GM12891 (cell line): ENCODE data around the gene ZNF425.

ENCODE experiments used
- DNase-seq: peaks from one replicate; pipeline ENCODE4 v3.0.0; 2011; ENCODE audit warnings: low spot score; ENCODE audit not compliant: insufficient read length
- FAIRE-seq: peaks from 2 replicates; lab custom pipeline; 2011; peaks lifted over from hg19 to GRCh38; lab: Jason Lieb, UNC
- PAX5 ChIP-seq: IDR thresholded peaks from 2 replicates; pipeline ENCODE4 v1.6.1; 2011; ENCODE audit warnings: low read length, moderate library complexity, mild to moderate bottlenecking; ENCODE audit not compliant: insufficient read depth, severe bottlenecking
- POLR2A ChIP-seq: IDR thresholded peaks from 2 replicates; pipeline ENCODE4 v1.6.1; 2011; ENCODE audit warnings: low read depth, low read length, control low read depth
- POLR2AphosphoS5 ChIP-seq: IDR thresholded peaks from 2 replicates; pipeline ENCODE4 v1.6.1; 2011; ENCODE audit warnings: low read depth, low read length, control low read depth
- POU2F2 ChIP-seq: IDR thresholded peaks from 2 replicates; pipeline ENCODE4 v1.6.1; 2011; ENCODE audit warnings: low read depth, mild to moderate bottlenecking, control low read depth, low read length, moderate library complexity
- SPI1 ChIP-seq: IDR thresholded peaks from 2 replicates; pipeline ENCODE4 v1.6.1; 2011; ENCODE audit warnings: low read depth, low read length, control low read depth
- TAF1 ChIP-seq: IDR thresholded peaks from 2 replicates; pipeline ENCODE4 v1.6.1; 2011; ENCODE audit warnings: low read depth, low read length, control low read depth

ZNF425 gene

GRCh38 chr7:149136118-149136517, 10.0 kb upstream of the ZNF425 start:
- DNase-seq (no peak), FAIRE-seq (no peak)
- no peak for TF ChIP-seq SPI1
- TF ChIP-seq POU2F2, result no peak
- no peak for TF ChIP-seq TAF1
- TF ChIP-seq PAX5, result no peak
- no peak for TF ChIP-seq POLR2AphosphoS5
- TF ChIP-seq POLR2A, result no peak

- no peak for DNase-seq
- FAIRE-seq, result no peak
- TF ChIP-seq POLR2A, result no peak
- TF ChIP-seq SPI1, result no peak
- no peak for TF ChIP-seq POLR2AphosphoS5
- no peak for TF ChIP-seq TAF1
- no peak for TF ChIP-seq POU2F2
- TF ChIP-seq PAX5, result no peak
These were observed 7.0 kb upstream of the ZNF425 start for GRCh38 chr7:149133028-149133710.

GRCh38 chr7:149130572-149131198, 4.6 kb upstream of the ZNF425 start:
- FAIRE-seq, result no peak
- TF ChIP-seq SPI1, result no peak
- no peak for TF ChIP-seq POLR2A
- no peak for TF ChIP-seq POU2F2
- TF ChIP-seq PAX5, result no peak
- TF ChIP-seq TAF1, result no peak
- DNase-seq, result no peak

- FAIRE-seq (peak; percentile 16), DNase-seq (peak; percentile 55)
- peak; percentile 7; the same call in 1 of the 2 replicates for TF ChIP-seq TAF1
- peak; percentile 21 for TF ChIP-seq POLR2AphosphoS5
- no peak for TF ChIP-seq PAX5
- no peak for TF ChIP-seq POU2F2
- TF ChIP-seq POLR2A, result peak; percentile 9
- no peak for TF ChIP-seq SPI1
These were observed 640 bp upstream of the ZNF425 start for GRCh38 chr7:149126662-149127266.

- TF ChIP-seq TAF1 (no peak), POLR2AphosphoS5 (no peak), PAX5 (no peak), SPI1 (no peak), POU2F2 (no peak), POLR2A (no peak)
- FAIRE-seq (no peak), DNase-seq (no peak)
These were observed 798 bp downstream of the ZNF425 start for GRCh38 chr7:149125189-149125862.

- no peak for TF ChIP-seq POLR2A
- no peak for DNase-seq
- FAIRE-seq, result no peak
These were observed 16.2 kb downstream of the ZNF425 start for GRCh38 chr7:149109969-149110368.

- FAIRE-seq, result no peak
- TF ChIP-seq POLR2A, result no peak
- TF ChIP-seq TAF1, result no peak
- TF ChIP-seq POU2F2, result no peak
- TF ChIP-seq SPI1, result no peak
- TF ChIP-seq PAX5, result no peak
- no peak for TF ChIP-seq POLR2AphosphoS5
- no peak for DNase-seq
These were observed 21.4 kb downstream of the ZNF425 start for GRCh38 chr7:149104749-149105148.

GRCh38 chr7:149104214-149104613, 21.9 kb downstream of the ZNF425 start:
- TF ChIP-seq SPI1 (no peak), TAF1 (no peak)
- DNase-seq (no peak), FAIRE-seq (no peak)

GRCh38 chr7:149103424-149103823, 22.7 kb downstream of the ZNF425 start:
- DNase-seq, result no peak
- no peak for FAIRE-seq
- TF ChIP-seq POLR2A (no peak), POLR2AphosphoS5 (no peak), PAX5 (no peak), TAF1 (no peak), POU2F2 (no peak), SPI1 (no peak)

GRCh38 chr7:149102666-149103065, 23.5 kb downstream of the ZNF425 start:
- no peak for DNase-seq
- FAIRE-seq, result no peak
- TF ChIP-seq POLR2A (no peak), POLR2AphosphoS5 (no peak), POU2F2 (no peak), TAF1 (no peak), SPI1 (no peak), PAX5 (no peak)
